ENCODE measurements around the gene ABCA7.

The ABCA7 gene

GRCh38 chr19:1065606-1066109 lies 25.8 kb downstream of the ABCA7 start:
- ATAC-seq, result no peak
- DNase-seq (ENCODE audit: low spot score in 2 of 2), result no peak
- peak overlapping the region; percentile 50 for H3K27ac Mint-ChIP-seq
- H3K36me3 Mint-ChIP-seq, result peaks cover 40% of the 10 kb centered on the region
- H3K9me3 Mint-ChIP-seq, result no peaks in the 10 kb centered on the region
- peaks cover 50% of the 10 kb centered on the region for H3K4me1 Mint-ChIP-seq
- H3K4me3 Mint-ChIP-seq, result peak overlapping the region; percentile 92

- peaks cover 43% of the 10 kb centered on the region for H3K36me3 Mint-ChIP-seq
- ATAC-seq, result no peak
- no peaks in the 10 kb centered on the region for H3K9me3 Mint-ChIP-seq
- peaks cover 50% of the 10 kb centered on the region for H3K4me1 Mint-ChIP-seq
- H3K4me3 Mint-ChIP-seq, result peak overlapping the region; percentile 92
- no peak for DNase-seq (ENCODE audit: low spot score in 2 of 2)
- peak overlapping the region; percentile 92 for H3K27ac Mint-ChIP-seq
These were observed 26.4 kb downstream of the ABCA7 start for GRCh38 chr19:1066251-1066747.

GRCh38 chr19:1066748-1067340 lies 26.9 kb downstream of the ABCA7 start, which contains the start of gene ARHGAP45:
TSS of gene ARHGAP45 (plus strand) at chr19:1067167. CDS start at chr19:1067406, 239 bp downstream.
- DNase-seq (ENCODE audit: low spot score in 2 of 2), result peak; percentile 77 to 88
- Mint-ChIP-seq H3K9me3 (no peaks in the 10 kb centered on the region), H3K27ac (peak within 1 kb of the TSS; percentile 92), H3K36me3 (peaks cover 48% of the 10 kb centered on the region), H3K4me1 (peaks cover 53% of the 10 kb centered on the region), H3K4me3 (peak within 1 kb of the TSS; percentile 92)
- peak; percentile 71 for ATAC-seq

GRCh38 chr19:1067341-1067957 lies 27.5 kb downstream of the ABCA7 start:
- Mint-ChIP-seq H3K36me3 (peaks cover 49% of the 10 kb centered on the region), H3K27ac (peak overlapping the region; percentile 92), H3K9me3 (no peaks in the 10 kb centered on the region), H3K4me1 (peaks cover 56% of the 10 kb centered on the region), H3K4me3 (peak overlapping the region; percentile 92)
- peak; percentile 60 for ATAC-seq
- DNase-seq (ENCODE audit: low spot score in 2 of 2), result no peak

- H3K9me3 Mint-ChIP-seq, result no peaks in the 10 kb centered on the region
- DNase-seq (ENCODE audit: low spot score in 2 of 2) (no peak), ATAC-seq (no peak)
- H3K27ac Mint-ChIP-seq, result peak overlapping the region; percentile 92
- H3K4me3 Mint-ChIP-seq, result peak overlapping the region; percentile 92
- peaks cover 55% of the 10 kb centered on the region for H3K36me3 Mint-ChIP-seq
- H3K4me1 Mint-ChIP-seq, result peaks cover 60% of the 10 kb centered on the region
These were observed 28.4 kb downstream of the ABCA7 start for GRCh38 chr19:1068009-1069001.

GRCh38 chr19:1069009-1069779 lies 29.3 kb downstream of the ABCA7 start:
- DNase-seq (ENCODE audit: low spot score in 2 of 2), result no peak
- peaks cover 64% of the 10 kb centered on the region for H3K36me3 Mint-ChIP-seq
- no peaks in the 10 kb centered on the region for H3K9me3 Mint-ChIP-seq
- H3K4me1 Mint-ChIP-seq, result peaks cover 60% of the 10 kb centered on the region
- peak overlapping the region; percentile 92 for H3K4me3 Mint-ChIP-seq
- peak overlapping the region; percentile 92 for H3K27ac Mint-ChIP-seq
- ATAC-seq, result peak; percentile 23

GRCh38 chr19:1070576-1070930 lies 30.6 kb downstream of the ABCA7 start:
- Mint-ChIP-seq H3K9me3 (no peaks in the 10 kb centered on the region), H3K4me3 (peak overlapping the region; percentile 92), H3K4me1 (peaks cover 52% of the 10 kb centered on the region), H3K36me3 (peaks cover 78% of the 10 kb centered on the region), H3K27ac (no peak overlapping the region)
- ATAC-seq, result no peak
- no peak for DNase-seq (ENCODE audit: low spot score in 2 of 2)

- Mint-ChIP-seq H3K27ac (peak overlapping the region; percentile 93), H3K4me1 (peaks cover 52% of the 10 kb centered on the region), H3K9me3 (no peaks in the 10 kb centered on the region), H3K36me3 (peaks cover 84% of the 10 kb centered on the region), H3K4me3 (peak overlapping the region; percentile 62)
- DNase-seq (ENCODE audit: low spot score in 2 of 2) (no peak), ATAC-seq (no peak)
These were observed 31.3 kb downstream of the ABCA7 start for GRCh38 chr19:1070931-1071791.

- Mint-ChIP-seq H3K4me1 (peaks cover 62% of the 10 kb centered on the region), H3K9me3 (no peaks in the 10 kb centered on the region), H3K36me3 (peaks cover 96% of the 10 kb centered on the region), H3K4me3 (peak overlapping the region; percentile 62), H3K27ac (peak overlapping the region; percentile 93)
- ATAC-seq (no peak), DNase-seq (ENCODE audit: low spot score in 2 of 2) (no peak)
These were observed 32.6 kb downstream of the ABCA7 start for GRCh38 chr19:1072371-1073015.

- peak overlapping the region; percentile 80 for H3K27ac Mint-ChIP-seq
- H3K4me3 Mint-ChIP-seq, result peak overlapping the region; percentile 57
- no peak for DNase-seq (ENCODE audit: low spot score in 2 of 2)
- H3K36me3 Mint-ChIP-seq, result peaks cover 96% of the 10 kb centered on the region
- H3K9me3 Mint-ChIP-seq, result no peaks in the 10 kb centered on the region
- no peak for ATAC-seq
- H3K4me1 Mint-ChIP-seq, result peaks cover 66% of the 10 kb centered on the region
These were observed 33.4 kb downstream of the ABCA7 start for GRCh38 chr19:1073063-1073955.

- Mint-ChIP-seq H3K4me3 (peak overlapping the region; percentile 57), H3K4me1 (peaks cover 58% of the 10 kb centered on the region), H3K36me3 (peaks cover 96% of the 10 kb centered on the region), H3K9me3 (no peaks in the 10 kb centered on the region), H3K27ac (peak overlapping the region; percentile 80)
- DNase-seq (ENCODE audit: low spot score in 2 of 2), result no peak
- no peak for ATAC-seq
These were observed 34.1 kb downstream of the ABCA7 start for GRCh38 chr19:1073956-1074517.

GRCh38 chr19:1074544-1075283 lies 34.8 kb downstream of the ABCA7 start:
- Mint-ChIP-seq H3K9me3 (no peaks in the 10 kb centered on the region), H3K4me1 (peaks cover 53% of the 10 kb centered on the region), H3K4me3 (peak overlapping the region; percentile 57), H3K36me3 (peaks cover 96% of the 10 kb centered on the region), H3K27ac (peak overlapping the region; percentile 90)
- DNase-seq (ENCODE audit: low spot score in 2 of 2) (peak; percentile 70 to 90), ATAC-seq (peak; percentile 39)

Data from stimulated activated effector memory CD8-positive, alpha-beta T cell treated with anti-CD3 and anti-CD28 coated beads, Interleukin-12 subunit alpha, Interleukin-12 subunit beta, amount 100 ng/mL, for 72 hours (primary cell).